ENCODE data around the gene TEX30. TPM values are rescaled to one million over a fixed set of nuclear protein-coding genes. Genes with fewer than 3 reads are reported as not detected.

TEX30 gene
- total RNA-seq, 4 donors from 2014 or later, result 6.5 to 10.0 (median 7.9) TPM

DNA sequence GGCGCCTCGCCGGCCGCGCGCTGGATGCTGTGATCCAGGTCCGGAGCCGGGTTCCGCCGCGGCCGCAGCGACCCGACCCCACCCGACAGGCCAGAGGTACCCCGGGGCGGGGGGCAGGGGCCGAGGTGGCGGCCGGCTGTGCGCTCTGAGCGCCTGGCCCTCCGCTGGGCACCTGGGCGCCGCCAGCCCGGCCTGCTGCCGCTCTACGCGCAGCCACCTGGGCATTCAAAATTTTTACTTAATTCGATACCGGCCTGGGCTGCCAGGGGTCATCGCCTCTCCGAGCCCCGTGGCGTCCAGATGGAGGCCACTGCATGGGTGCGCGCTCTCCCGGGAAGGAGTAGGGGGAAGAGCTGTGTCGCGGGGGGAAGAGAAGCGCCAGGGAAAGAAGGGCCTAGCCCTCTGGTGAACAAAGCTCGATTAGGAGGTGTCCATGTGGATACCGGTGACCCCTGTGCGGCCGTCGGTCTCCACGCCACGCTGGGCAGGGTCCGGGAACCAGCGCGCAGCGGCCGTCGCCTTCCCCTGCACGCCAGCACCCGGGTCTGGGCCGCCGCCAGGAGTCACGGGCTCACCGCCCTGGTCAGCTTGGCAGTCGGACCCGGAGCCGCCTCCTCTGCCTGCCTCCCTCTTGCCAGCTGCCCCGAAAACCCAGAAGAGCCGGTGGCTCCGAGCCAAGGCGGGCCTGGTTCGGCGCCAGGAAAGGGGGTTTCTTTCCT lies 26.0 kb upstream of the TEX30 start:
- TF ChIP-seq, protein P1, sequence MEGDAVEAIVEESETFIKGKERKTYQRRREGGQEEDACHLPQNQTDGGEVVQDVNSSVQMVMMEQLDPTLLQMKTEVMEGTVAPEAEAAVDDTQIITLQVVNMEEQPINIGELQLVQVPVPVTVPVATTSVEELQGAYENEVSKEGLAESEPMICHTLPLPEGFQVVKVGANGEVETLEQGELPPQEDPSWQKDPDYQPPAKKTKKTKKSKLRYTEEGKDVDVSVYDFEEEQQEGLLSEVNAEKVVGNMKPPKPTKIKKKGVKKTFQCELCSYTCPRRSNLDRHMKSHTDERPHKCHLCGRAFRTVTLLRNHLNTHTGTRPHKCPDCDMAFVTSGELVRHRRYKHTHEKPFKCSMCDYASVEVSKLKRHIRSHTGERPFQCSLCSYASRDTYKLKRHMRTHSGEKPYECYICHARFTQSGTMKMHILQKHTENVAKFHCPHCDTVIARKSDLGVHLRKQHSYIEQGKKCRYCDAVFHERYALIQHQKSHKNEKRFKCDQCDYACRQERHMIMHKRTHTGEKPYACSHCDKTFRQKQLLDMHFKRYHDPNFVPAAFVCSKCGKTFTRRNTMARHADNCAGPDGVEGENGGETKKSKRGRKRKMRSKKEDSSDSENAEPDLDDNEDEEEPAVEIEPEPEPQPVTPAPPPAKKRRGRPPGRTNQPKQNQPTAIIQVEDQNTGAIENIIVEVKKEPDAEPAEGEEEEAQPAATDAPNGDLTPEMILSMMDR (IDR thresholded peaks at IDR 0.05), result no peak
- TF ChIP-seq POLR2A (IDR thresholded peaks at IDR 0.05), result no peak
- intact Hi-C loops (cut with DNase I; ENCODE audit: low total_unique reads), result no loop called here
- WGBS, 2 donors, result 0 to 1% methylated on average over 23 to 30 of the region's 69 CpGs
- H3K4me3 ChIP-seq (ENCODE audit: low read depth, poor library complexity, severe bottlenecking), result peak overlapping the region; percentile 80
- peak in 1 of 2 donors; percentile 87 for DNase-seq (ENCODE audit: low spot score in 2 of 2)

DNA sequence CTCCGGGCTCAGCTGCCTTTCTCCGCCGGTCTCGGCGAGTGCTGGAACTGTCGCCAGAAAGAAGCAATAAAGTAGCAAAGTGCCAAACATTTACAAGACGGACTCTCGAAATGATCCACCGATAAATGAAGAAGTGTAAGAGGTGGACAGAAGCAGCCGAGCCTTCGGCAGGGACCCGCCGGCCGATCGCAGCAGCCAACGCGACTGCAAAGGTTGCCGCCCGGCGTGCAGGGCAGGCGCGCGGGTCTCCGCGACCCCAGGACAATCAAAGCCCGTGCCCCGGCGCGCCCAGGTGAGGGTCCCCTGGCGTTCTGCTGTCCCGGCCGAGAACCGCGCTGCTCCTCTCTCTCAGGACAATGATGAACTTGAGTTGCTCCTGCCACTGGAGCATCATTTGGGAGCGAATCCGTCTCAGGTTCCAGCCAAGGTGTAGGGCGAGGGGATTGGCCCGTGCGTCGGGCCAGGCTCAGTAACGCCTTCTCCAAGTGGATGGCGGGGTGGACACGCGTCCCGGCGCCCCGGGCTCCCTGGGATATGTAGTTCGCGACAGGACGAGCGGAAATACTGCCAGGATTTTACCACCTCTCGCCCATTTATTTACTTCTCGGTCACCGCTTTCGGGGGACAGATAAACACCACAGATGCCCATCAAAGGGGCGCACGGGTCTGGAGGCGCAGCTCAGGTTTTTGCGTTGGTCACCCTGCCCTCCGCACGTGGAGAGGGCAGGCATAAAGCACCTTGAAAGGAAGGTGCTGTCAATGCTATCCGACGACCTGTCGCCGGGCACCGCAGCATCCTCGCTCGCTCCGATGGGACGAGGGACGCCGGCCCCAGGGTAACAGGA lies 25.2 kb upstream of the TEX30 start, which contains the start of the genes BIVM and POGLUT2:
Gene BIVM (plus strand): TSS at position 539 of the 845 bp plus-strand sequence. CDS start 8,149 bp downstream, outside the sequence.
Gene POGLUT2 (minus strand): TSS at position 396 of the 845 bp plus-strand sequence. CDS start 306 bp downstream, at position 90.
- 1% methylated on average over 54 to 55 of the region's 72 CpGs for WGBS, 2 donors
- H3K4me3 ChIP-seq (ENCODE audit: low read depth, poor library complexity, severe bottlenecking), result peak within 1 kb of the TSS; percentile 80
- intact Hi-C loops (cut with DNase I; ENCODE audit: low total_unique reads), result no loop called here
- DNase-seq (ENCODE audit: low spot score in 2 of 2), result peak; percentile 89 to 98
- no peak for TF ChIP-seq POLR2A (IDR thresholded peaks at IDR 0.05)
- TF ChIP-seq, protein P1 (IDR thresholded peaks at IDR 0.05), result no peak

DNA sequence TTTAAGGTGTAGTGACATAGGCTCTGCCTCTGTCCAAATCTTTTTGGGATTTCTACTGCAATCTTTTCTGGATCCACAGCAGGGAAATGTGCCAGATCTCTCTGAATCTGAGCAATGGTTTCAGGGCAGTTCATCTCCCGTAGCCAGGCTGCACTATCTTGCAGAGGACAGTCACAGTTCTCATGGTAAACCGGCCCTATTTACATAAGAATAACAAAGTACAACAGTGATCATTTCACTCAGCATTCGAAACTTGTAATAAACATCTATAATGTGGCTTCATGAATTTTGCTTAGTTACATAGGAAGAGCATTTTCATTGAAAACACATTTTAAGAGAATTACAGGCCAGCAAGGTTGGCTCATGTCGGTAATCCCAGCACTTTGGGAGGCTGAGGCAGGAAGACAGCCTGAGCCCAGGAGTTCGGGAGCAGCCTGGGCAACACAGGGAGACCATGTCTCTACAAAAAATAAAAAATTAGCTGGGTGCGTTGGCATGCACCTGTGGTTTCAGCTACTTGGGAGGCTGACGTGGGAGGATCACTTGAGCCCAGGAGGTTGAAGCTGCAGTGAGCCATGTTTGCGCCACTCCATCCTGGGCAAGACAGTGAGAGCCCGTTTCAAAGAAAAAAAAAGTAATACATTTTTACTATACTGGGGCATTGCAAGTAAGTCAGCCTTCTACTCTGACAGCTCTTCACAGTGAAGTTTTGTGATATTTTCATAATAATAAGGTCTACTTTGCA lies 20.2 kb upstream of the TEX30 start:
- no peak for DNase-seq (ENCODE audit: low spot score in 2 of 2)
- no peak for TF ChIP-seq POLR2A (IDR thresholded peaks at IDR 0.05)
- TF ChIP-seq, protein P1 (IDR thresholded peaks at IDR 0.05), result no peak
- intact Hi-C loops (cut with DNase I; ENCODE audit: low total_unique reads), result no loop called here
- no peak overlapping the region for H3K4me3 ChIP-seq (ENCODE audit: low read depth, poor library complexity, severe bottlenecking)
- WGBS, 2 donors, result 90 to 92% methylated on average over 9 of the region's 9 CpGs

DNA sequence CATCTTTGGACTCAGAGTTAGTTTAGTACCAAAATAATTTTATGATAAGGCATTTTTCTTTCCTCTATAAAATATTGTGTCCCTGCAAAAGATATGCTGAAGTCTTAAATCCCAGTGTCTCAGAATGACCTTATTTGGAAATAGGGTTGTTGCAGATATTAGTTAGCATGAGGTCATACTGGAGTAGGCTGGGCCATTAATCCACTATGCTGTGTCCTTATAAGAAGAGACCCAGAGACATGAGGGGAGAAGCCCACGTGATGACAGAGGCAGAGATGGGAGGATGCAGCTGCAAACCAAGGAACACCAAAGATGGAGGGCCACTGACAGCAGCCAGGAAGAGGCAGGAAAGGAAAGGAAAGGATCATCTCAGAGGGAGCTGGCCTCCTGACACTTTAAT lies 18.8 kb upstream of the TEX30 start:
- no peak for DNase-seq (ENCODE audit: low spot score in 2 of 2)
- intact Hi-C loops (cut with DNase I; ENCODE audit: low total_unique reads), result no loop called here
- WGBS, 2 donors, result 83 to 93% methylated on average over 1 of the region's 1 CpG
- no peak overlapping the region for H3K4me3 ChIP-seq (ENCODE audit: low read depth, poor library complexity, severe bottlenecking)
- no peak for TF ChIP-seq POLR2A (IDR thresholded peaks at IDR 0.05)
- TF ChIP-seq, protein P1 (IDR thresholded peaks at IDR 0.05), result no peak

DNA sequence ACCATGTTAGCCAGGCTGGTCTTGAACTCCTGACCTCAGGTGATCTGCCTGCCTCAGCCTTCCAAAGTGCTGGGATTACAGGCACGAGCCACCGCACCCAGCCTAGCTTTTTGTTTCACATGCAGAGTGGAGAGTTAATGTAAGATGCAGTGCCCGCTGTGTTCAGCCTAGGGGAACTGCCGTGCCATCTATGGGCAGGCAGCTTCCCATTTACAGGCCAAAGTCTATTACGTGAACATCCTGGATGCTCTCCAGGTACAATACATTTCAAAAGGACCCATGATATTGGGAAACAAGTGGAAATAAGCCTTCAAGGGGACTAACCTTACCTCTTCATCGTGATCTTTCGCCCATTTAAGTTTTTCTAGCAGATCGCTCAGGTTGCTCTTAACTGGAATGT lies 15.1 kb upstream of the TEX30 start:
- WGBS, 2 donors, result 98% methylated on average over 8 of the region's 8 CpGs
- TF ChIP-seq, protein P1 (IDR thresholded peaks at IDR 0.05), result no peak
- TF ChIP-seq POLR2A (IDR thresholded peaks at IDR 0.05), result no peak

More for the DNA sequence above, 15.1 kb upstream of the TEX30 start:
- no peak for DNase-seq (ENCODE audit: low spot score in 2 of 2)
- intact Hi-C loops (cut with DNase I; ENCODE audit: low total_unique reads), result loop anchor here (10.0 kb wide), 1 partner anchor 204 kb away; no protein-coding TSS in a partner anchor
- H3K4me3 ChIP-seq (ENCODE audit: low read depth, poor library complexity, severe bottlenecking), result no peak overlapping the region

Data from lower leg skin (tissue), 4 donors.